ENCODE results near the gene MAP2K5. TPM values are rescaled to one million over a fixed set of nuclear protein-coding genes. Genes with fewer than 3 reads are reported as not detected.

Gene MAP2K5
- total and polyA plus RNA-seq, 9 of the 15 experiments (the other 6 are each of a cell fraction or from before 2014, with no cell fraction given), result 0.41 to 16.5 (median 7.5) TPM

- TF ChIP-seq PRDM10 (IDR thresholded peaks at IDR 0.05; ENCODE audit: partially characterized antibody) (no peak), STAT5B (CRISPR knock-in tag; IDR thresholded peaks at IDR 0.05) (no peak), MYC (IDR thresholded peaks at IDR 0.05; ENCODE audit: low read depth, low read length) (peak; percentile 84; the same call in 1 of the 2 replicates), MYC (CRISPR knock-in tag; IDR thresholded peaks at IDR 0.05; ENCODE audit: borderline replicate concordance, low read depth) (peak; percentile 93), NFE2 (IDR thresholded peaks at IDR 0.05; ENCODE audit: low read depth) (peak; percentile 31; the same call in 1 of the 2 replicates), CREB5 (CRISPR knock-in tag; IDR thresholded peaks at IDR 0.05) (no peak), MAFK (IDR thresholded peaks at IDR 0.05; ENCODE audit: low read length) (peak; percentile 41; the same call in 1 of the 2 replicates), ZNF583 (CRISPR knock-in tag; IDR thresholded peaks at IDR 0.05) (no peak), PCBP2 (IDR thresholded peaks at IDR 0.05; ENCODE audit: low read depth, low read length, poor library complexity, severe bottlenecking) (no peak), ZNF511 (CRISPR knock-in tag; IDR thresholded peaks at IDR 0.05) (peak; percentile 89), MED1 (CRISPR knock-in tag; IDR thresholded peaks at IDR 0.05; ENCODE audit: borderline replicate concordance) (peak; percentile 72; the same call in 1 of the 2 replicates), CCNT2 (IDR thresholded peaks at IDR 0.05; ENCODE audit: borderline replicate concordance, extremely low read depth, insufficient read length, low read depth, low read length) (peak; percentile 78), ELF1 (tag; IDR thresholded peaks at IDR 0.05) (peak; percentile 50; the same call in 1 of the 2 replicates), PREB (CRISPR knock-in tag; IDR thresholded peaks at IDR 0.05) (peak; percentile 100; the same call in 1 of the 2 replicates), SAFB2 (IDR thresholded peaks at IDR 0.05; ENCODE audit: borderline replicate concordance, low read depth, low read length, severe bottlenecking) (no peak), CHCHD3 (CRISPR knock-in tag; IDR thresholded peaks at IDR 0.05) (no peak), CTBP1 (IDR thresholded peaks at IDR 0.05; ENCODE audit: borderline replicate concordance) (peak; percentile 97), ZNF12 (CRISPR knock-in tag; IDR thresholded peaks at IDR 0.05) (peak; percentile 56; the same call in 1 of the 2 replicates), ZNF512 (tag; IDR thresholded peaks at IDR 0.05) (no peak)
Observed at GRCh38 chr15:67521029-67521782, 21.3 kb upstream of the MAP2K5 start, which contains the start of gene C15orf61 (continued).
